ENCODE measurements around the gene SYT1. TPM values are rescaled to one million over a fixed set of nuclear protein-coding genes. Genes with fewer than 3 reads are reported as not detected.

The SYT1 gene
- total RNA-seq, 1 donor from 2014 or later = 0.30 TPM

DNA sequence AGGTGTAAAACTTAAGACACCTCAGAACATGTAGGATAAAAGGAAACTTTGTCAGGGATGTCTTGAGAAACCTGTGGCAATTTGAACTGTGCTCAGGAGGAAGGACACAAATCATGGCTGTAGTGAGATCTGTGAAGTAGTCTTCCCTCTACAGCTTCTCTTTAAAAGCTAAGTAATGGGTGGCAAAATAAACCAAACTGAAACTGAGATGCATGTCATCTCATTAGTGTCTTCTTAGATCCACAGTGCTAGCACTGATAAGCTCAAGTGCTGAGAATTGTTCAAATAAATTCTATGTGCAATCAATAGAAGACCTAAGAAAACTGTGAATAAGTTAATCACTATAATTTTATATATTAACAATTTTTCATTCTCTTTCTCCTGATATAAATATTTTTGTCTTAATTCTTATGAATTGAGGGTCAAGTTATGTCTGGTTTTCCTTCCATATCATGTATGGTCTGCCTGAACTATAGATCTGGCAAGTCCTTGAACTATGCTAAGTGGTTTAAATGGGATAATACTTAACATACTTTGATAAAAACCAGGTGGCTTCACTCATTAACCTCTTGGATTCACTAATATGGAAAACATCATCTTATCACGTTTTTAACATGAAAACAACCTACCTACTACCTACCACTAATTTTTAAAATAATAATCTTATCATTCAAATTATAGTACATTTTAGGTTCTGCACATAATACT is 27.2 kb downstream of the SYT1 start:
- no peak for DNase-seq
- H3K4me3 ChIP-seq = no peak overlapping the region
- TF ChIP-seq, protein P1, sequence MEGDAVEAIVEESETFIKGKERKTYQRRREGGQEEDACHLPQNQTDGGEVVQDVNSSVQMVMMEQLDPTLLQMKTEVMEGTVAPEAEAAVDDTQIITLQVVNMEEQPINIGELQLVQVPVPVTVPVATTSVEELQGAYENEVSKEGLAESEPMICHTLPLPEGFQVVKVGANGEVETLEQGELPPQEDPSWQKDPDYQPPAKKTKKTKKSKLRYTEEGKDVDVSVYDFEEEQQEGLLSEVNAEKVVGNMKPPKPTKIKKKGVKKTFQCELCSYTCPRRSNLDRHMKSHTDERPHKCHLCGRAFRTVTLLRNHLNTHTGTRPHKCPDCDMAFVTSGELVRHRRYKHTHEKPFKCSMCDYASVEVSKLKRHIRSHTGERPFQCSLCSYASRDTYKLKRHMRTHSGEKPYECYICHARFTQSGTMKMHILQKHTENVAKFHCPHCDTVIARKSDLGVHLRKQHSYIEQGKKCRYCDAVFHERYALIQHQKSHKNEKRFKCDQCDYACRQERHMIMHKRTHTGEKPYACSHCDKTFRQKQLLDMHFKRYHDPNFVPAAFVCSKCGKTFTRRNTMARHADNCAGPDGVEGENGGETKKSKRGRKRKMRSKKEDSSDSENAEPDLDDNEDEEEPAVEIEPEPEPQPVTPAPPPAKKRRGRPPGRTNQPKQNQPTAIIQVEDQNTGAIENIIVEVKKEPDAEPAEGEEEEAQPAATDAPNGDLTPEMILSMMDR (IDR thresholded peaks at IDR 0.05; ENCODE audit: borderline replicate concordance) = no peak
- no peaks in the 10 kb centered on the region for H3K36me3 ChIP-seq
- no peak overlapping the region for H3K27ac ChIP-seq (replicated peaks)
- no peaks in the 10 kb centered on the region for H3K27me3 ChIP-seq (ENCODE audit: low read depth)
- no peaks in the 10 kb centered on the region for H3K9me3 ChIP-seq (replicated peaks)
- no peaks in the 10 kb centered on the region for H3K4me1 ChIP-seq
- intact Hi-C loops (cut with micrococcal nuclease) = no loop called here

DNA sequence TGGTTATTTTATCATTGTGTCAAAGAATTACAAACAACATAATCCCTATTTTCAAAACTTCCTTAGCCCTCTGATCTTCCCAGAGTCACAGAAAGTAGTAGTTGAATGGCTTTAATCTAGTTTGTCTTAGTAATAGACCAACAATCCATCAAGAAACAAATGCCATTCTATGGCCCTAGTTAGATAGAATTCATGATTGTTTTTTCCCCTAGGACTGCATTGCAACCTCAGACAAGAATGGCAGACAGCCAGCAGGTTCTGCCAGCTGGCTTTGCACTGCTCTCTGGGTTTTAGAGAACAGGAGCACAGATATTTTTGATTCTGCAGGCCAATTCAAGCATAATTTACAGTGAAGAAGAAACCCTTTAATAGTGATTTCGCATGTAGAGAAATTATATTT is 33.8 kb downstream of the SYT1 start:
- no peaks in the 10 kb centered on the region for H3K27me3 ChIP-seq (ENCODE audit: low read depth)
- intact Hi-C loops (cut with micrococcal nuclease) = no loop called here
- H3K4me3 ChIP-seq = no peak overlapping the region
- H3K27ac ChIP-seq (replicated peaks) = no peak overlapping the region
- peaks cover 6% of the 10 kb centered on the region for H3K4me1 ChIP-seq
- DNase-seq = peak; percentile 46
- H3K9me3 ChIP-seq (replicated peaks) = no peaks in the 10 kb centered on the region
- TF ChIP-seq, protein P1 (IDR thresholded peaks at IDR 0.05; ENCODE audit: borderline replicate concordance) = no peak
- H3K36me3 ChIP-seq = no peaks in the 10 kb centered on the region

DNA sequence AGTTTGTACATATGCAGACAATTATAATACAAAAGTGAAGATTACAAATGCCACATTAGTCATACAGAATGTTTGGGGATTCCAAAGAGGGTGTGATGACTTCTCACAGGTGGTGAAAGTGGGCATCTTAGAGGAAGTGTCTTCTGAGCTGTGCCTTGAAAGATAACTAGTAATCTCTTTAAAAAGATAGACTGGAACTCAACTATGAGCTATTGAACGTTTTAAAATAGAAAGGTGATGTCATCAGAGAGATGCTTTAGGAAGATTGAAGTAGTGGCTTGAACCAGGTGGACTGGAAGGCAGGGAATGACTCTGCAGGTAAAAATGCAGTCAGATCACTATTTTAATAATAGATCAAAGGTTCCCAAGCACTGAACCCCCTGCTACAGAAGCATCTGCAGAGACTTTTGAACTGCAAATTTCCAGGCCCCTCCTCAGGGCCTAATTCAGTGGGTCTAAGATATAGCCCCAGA is 50.3 kb downstream of the SYT1 start:
- Histone ChIP-seq H3K27ac (replicated peaks) (no peak overlapping the region), H3K9me3 (replicated peaks) (no peaks in the 10 kb centered on the region), H3K27me3 (ENCODE audit: low read depth) (no peaks in the 10 kb centered on the region), H3K36me3 (no peaks in the 10 kb centered on the region), H3K4me3 (no peak overlapping the region), H3K4me1 (no peaks in the 10 kb centered on the region)
- no peak for DNase-seq
- intact Hi-C loops (cut with micrococcal nuclease) = no loop called here
- TF ChIP-seq, protein P1 (IDR thresholded peaks at IDR 0.05; ENCODE audit: borderline replicate concordance) = no peak

DNA sequence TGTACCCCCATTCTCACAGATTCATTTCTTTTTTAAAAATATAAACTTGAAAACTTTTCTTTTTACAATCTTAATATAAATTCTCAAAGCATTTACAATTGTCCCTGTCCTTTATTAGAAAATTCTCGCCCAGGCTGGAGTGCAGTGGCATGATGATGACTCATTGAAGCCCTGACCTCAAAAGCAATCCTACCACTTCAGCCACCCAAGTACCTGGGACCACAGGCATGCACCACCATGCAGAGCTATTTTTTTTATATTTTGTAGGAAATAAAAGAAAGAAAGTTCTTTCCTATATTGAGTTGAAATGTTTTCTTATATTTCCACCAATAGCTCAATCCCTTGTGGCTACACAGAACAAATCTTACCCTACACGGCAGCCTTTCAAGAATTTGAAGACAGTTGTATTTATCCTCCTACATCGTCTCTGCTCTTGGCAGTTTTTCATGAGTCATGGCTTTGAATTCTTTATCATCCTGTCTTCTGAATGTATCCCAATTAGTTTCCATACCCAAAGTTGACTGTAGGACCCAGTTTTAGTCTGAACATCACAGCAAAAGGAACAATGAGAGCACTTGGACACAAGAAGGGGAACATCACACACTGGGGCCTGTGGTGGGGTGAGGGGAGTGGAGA is 52.4 kb downstream of the SYT1 start:
- H3K9me3 ChIP-seq (replicated peaks) = no peaks in the 10 kb centered on the region
- H3K36me3 ChIP-seq = no peaks in the 10 kb centered on the region
- no peak overlapping the region for H3K27ac ChIP-seq (replicated peaks)
- intact Hi-C loops (cut with micrococcal nuclease) = no loop called here
- TF ChIP-seq, protein P1 (IDR thresholded peaks at IDR 0.05; ENCODE audit: borderline replicate concordance) = no peak
- H3K27me3 ChIP-seq (ENCODE audit: low read depth) = no peaks in the 10 kb centered on the region
- no peak for DNase-seq
- H3K4me1 ChIP-seq = no peaks in the 10 kb centered on the region
- H3K4me3 ChIP-seq = no peak overlapping the region

DNA sequence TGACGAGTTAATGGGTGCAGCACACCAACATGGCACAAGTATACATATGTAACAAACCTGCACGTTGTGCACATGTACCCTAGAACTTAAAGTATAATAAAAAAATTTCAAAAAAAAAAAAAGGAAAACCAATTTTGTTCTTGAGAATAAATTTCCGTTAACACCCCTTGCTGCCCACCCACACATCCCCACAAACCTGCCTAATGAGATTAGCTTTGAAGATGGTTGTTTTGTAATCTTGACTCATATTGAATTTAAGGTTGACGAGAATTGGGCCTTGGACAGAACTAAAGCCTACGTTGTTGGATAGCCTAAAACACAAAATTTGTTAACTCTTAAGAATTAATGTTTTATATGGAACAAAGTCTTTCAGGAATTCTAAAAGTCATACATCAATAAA is 52.9 kb downstream of the SYT1 start:
- no peaks in the 10 kb centered on the region for H3K9me3 ChIP-seq (replicated peaks)
- no peaks in the 10 kb centered on the region for H3K4me1 ChIP-seq
- no peak for DNase-seq
- no peaks in the 10 kb centered on the region for H3K36me3 ChIP-seq
- H3K27ac ChIP-seq (replicated peaks) = no peak overlapping the region
- no peaks in the 10 kb centered on the region for H3K27me3 ChIP-seq (ENCODE audit: low read depth)
- no peak overlapping the region for H3K4me3 ChIP-seq
- TF ChIP-seq, protein P1 (IDR thresholded peaks at IDR 0.05; ENCODE audit: borderline replicate concordance) = no peak
- intact Hi-C loops (cut with micrococcal nuclease) = no loop called here

All from left ventricle myocardium inferior (tissue), 1 donor.